H1 (cell line): ENCODE measurements around the gene ISOC2. TPM values are rescaled to one million over a fixed set of nuclear protein-coding genes. Genes with fewer than 3 reads are reported as not detected.

ENCODE experiments used
- CTCF ChIA-PET: fragments of 300-600 bp; sonication (Branson Sonifier 250); formaldehyde crosslinking; loops from one replicate; lab custom pipeline; 2021; ENCODE audit not compliant: partially characterized antibody; lab: Charles Lee
- POLR2A ChIA-PET: fragments of 300-600 bp; sonication (Branson Sonifier 250); formaldehyde crosslinking; loops from one replicate; lab custom pipeline; 2021; ENCODE audit warnings: inconsistent platforms; ENCODE audit not compliant: partially characterized antibody; lab: Charles Lee
- DNase-seq, 2 experiments: peaks; one replicate each; pipeline versions ENCODE4 v3.0.0 to v3.0.0-alpha.2; 2010 to 2022; ENCODE audit warnings: low spot score in 2 of 2, low read depth in 1 of 2, mixed read lengths in 1 of 2
- FAIRE-seq: peaks from 2 replicates; lab custom pipeline; 2011; peaks lifted over from hg19 to GRCh38; lab: Jason Lieb, UNC
- H2AFZ ChIP-seq: 2 replicates; pipeline ENCODE4 v1.8.1; 2012; ENCODE audit warnings: low read length, inconsistent platforms
- H2AK5ac ChIP-seq: 2 replicates; pipeline ENCODE4 v1.6.1; 2013; ENCODE audit warnings: low read depth, low read length
- H2BK120ac ChIP-seq: replicated peaks from 2 replicates; pipeline ENCODE3; 2013; ENCODE audit warnings: low read depth, low read length, inconsistent platforms
- H2BK12ac ChIP-seq: 2 replicates; pipeline ENCODE4 v1.6.1; 2013; ENCODE audit warnings: low read depth, low read length
- H2BK15ac ChIP-seq: 2 replicates; pipeline ENCODE4 v1.6.1; 2013; ENCODE audit warnings: low read length
- H2BK20ac ChIP-seq: 2 replicates; pipeline ENCODE4 v1.6.1; 2013; ENCODE audit warnings: low read length
- H2BK5ac ChIP-seq: 2 replicates; pipeline ENCODE4 v1.6.1; 2013; ENCODE audit warnings: low read depth, low read length
- H3K14ac ChIP-seq: 2 replicates; pipeline ENCODE4 v1.6.1; 2013; ENCODE audit warnings: inconsistent platforms; ENCODE audit not compliant: insufficient read length
- H3K18ac ChIP-seq: 2 replicates; pipeline ENCODE4 v1.6.1; 2013; ENCODE audit warnings: low read length; ENCODE audit errors: extremely low read depth
- H3K23ac ChIP-seq: 2 replicates; pipeline ENCODE4 v1.6.1; 2013; ENCODE audit warnings: inconsistent platforms; ENCODE audit not compliant: insufficient read length
- H3K23me2 ChIP-seq: 2 replicates; pipeline ENCODE4 v1.6.1; 2013; ENCODE audit warnings: low read depth, low read length
- H3K27ac ChIP-seq: 2 replicates; pipeline ENCODE4 v1.6.1; 2011; ENCODE audit warnings: low read depth, low read length, inconsistent platforms
- H3K27me3 ChIP-seq, 4 experiments: replicated peaks in 1 of 4; 1 replicate in 1 of 4; 2 replicates in 3 of 4; pipeline versions ENCODE4 v1.6.1 to v1.8.1; 2011 to 2013; ENCODE audit warnings: low read length in 3 of 4, mild to moderate bottlenecking in 3 of 4, inconsistent platforms in 2 of 4, mixed read lengths in 2 of 4, moderate library complexity in 1 of 4; ENCODE audit not compliant: control insufficient read depth in 3 of 4, insufficient read depth in 3 of 4; ENCODE audit errors: extremely low read depth in 1 of 4
- H3K36me3 ChIP-seq, 4 experiments: 2 replicates each; pipeline versions ENCODE4 v1.6.1 to v1.8.1; 2011 to 2013; ENCODE audit warnings: mild to moderate bottlenecking in 4 of 4, low read length in 3 of 4, moderate library complexity in 2 of 4, control low read depth in 1 of 4, inconsistent platforms in 1 of 4; ENCODE audit not compliant: insufficient read depth in 4 of 4, control insufficient read depth in 2 of 4
- H3K4ac ChIP-seq: replicated peaks from 2 replicates; pipeline ENCODE3; 2013; ENCODE audit warnings: low read length, low read depth, mixed read lengths, inconsistent platforms; ENCODE audit not compliant: insufficient read length
- H3K4me1 ChIP-seq, 4 experiments: replicated peaks in 1 of 4; 1 replicate in 1 of 4; 2 replicates in 3 of 4; pipeline versions ENCODE4 v1.6.1 to v1.8.1; 2011 to 2013; ENCODE audit warnings: low read length in 3 of 4, inconsistent platforms in 2 of 4, mixed read lengths in 1 of 4; ENCODE audit not compliant: insufficient read depth in 4 of 4, control insufficient read depth in 3 of 4
- H3K4me2 ChIP-seq, 2 experiments: 2 replicates each; pipeline versions ENCODE4 v1.6.1 to v1.8.1; 2011 to 2013; ENCODE audit warnings: low read depth in 2 of 2, low read length in 2 of 2, control low read depth in 1 of 2, inconsistent platforms in 1 of 2, mild to moderate bottlenecking in 1 of 2; ENCODE audit not compliant: insufficient read depth in 1 of 2
- H3K4me3 ChIP-seq, 4 experiments: fragments of 200-600, 300-600 bp in 1 of 4; sonication (generic), shearing (Covaris generic), sonication (Bioruptor Twin) in 1 of 4; 2 replicates each; pipeline versions ENCODE4 v1.5.1 to v1.8.1; 2011 to 2016; ENCODE audit warnings: low read length in 4 of 4, low read depth in 3 of 4, control low read depth in 2 of 4, inconsistent platforms in 2 of 4, mild to moderate bottlenecking in 2 of 4, mixed read lengths in 1 of 4, moderate library complexity in 1 of 4; ENCODE audit not compliant: insufficient read depth in 2 of 4; ENCODE audit errors: extremely low read depth in 1 of 4
- H3K56ac ChIP-seq: replicated peaks from 2 replicates; pipeline ENCODE3; 2013; ENCODE audit warnings: low read depth, mild to moderate bottlenecking, mixed read lengths, low read length, inconsistent platforms; ENCODE audit not compliant: insufficient read length
- H3K79me1 ChIP-seq: 2 replicates; pipeline ENCODE4 v1.6.1; 2013; ENCODE audit warnings: low read depth, low read length, control low read depth
- H3K79me2 ChIP-seq, 2 experiments: 2 replicates each; pipeline versions ENCODE4 v1.6.1 to v1.8.1; 2012 to 2013; ENCODE audit warnings: low read length in 2 of 2, mild to moderate bottlenecking in 2 of 2, inconsistent platforms in 1 of 2; ENCODE audit not compliant: insufficient read depth in 2 of 2, control insufficient read depth in 1 of 2
- H3K9ac ChIP-seq, 4 experiments: replicated peaks in 1 of 4; 1 replicate in 1 of 4; 2 replicates in 3 of 4; pipeline versions ENCODE4 v1.6.1 to v1.8.1; 2011 to 2013; ENCODE audit warnings: low read depth in 3 of 4, low read length in 3 of 4, control low read depth in 2 of 4, mild to moderate bottlenecking in 2 of 4, moderate library complexity in 2 of 4, inconsistent platforms in 1 of 4; ENCODE audit errors: extremely low read depth in 1 of 4
- H3K9me3 ChIP-seq, 2 experiments: 2 replicates each; pipeline versions ENCODE4 v1.6.1 to v1.8.1; 2012 to 2013; ENCODE audit warnings: mild to moderate bottlenecking in 2 of 2, moderate library complexity in 2 of 2, control low read depth in 1 of 2, inconsistent platforms in 1 of 2, low read depth in 1 of 2, low read length in 1 of 2, mixed read lengths in 1 of 2; ENCODE audit not compliant: insufficient read depth in 2 of 2
- H4K20me1 ChIP-seq, 2 experiments: replicated peaks in 1 of 2; 2 replicates each; pipeline versions ENCODE3 to v1.8.1; 2011 to 2013; ENCODE audit warnings: inconsistent platforms in 2 of 2, low read length in 2 of 2, mild to moderate bottlenecking in 1 of 2; ENCODE audit not compliant: insufficient read depth in 2 of 2, control insufficient read depth in 1 of 2
- H4K5ac ChIP-seq: 2 replicates; pipeline ENCODE4 v1.6.1; 2013; ENCODE audit warnings: low read length, low read depth, mixed read lengths, inconsistent platforms; ENCODE audit not compliant: insufficient read length
- H4K8ac ChIP-seq: 2 replicates; pipeline ENCODE4 v1.8.0; 2013; ENCODE audit warnings: mild to moderate bottlenecking, moderate library complexity, low read length, inconsistent platforms; ENCODE audit not compliant: insufficient read depth; ENCODE audit errors: extremely low read depth
- H4K91ac ChIP-seq: replicated peaks from 2 replicates; pipeline ENCODE3; 2013; ENCODE audit warnings: low read length, mixed read lengths, inconsistent platforms; ENCODE audit not compliant: insufficient read length
- WGBS, 2 experiments: shearing (Covaris generic) in 1 of 2; methylation state at CpG; one replicate each; pipeline versions ENCODE4 v1.1.6 to v1.1.7; 2013 to 2015; ENCODE audit warnings: low lambda C conversion rate in 2 of 2, mixed read lengths in 2 of 2, inconsistent platforms in 1 of 2, low coverage in 1 of 2, missing lambda C conversion rate in 1 of 2; ENCODE audit not compliant: insufficient replicate concordance in 2 of 2, insufficient coverage in 1 of 2, insufficient read length in 1 of 2; ENCODE audit errors: extremely low coverage in 1 of 2, missing lambda C conversion rate in 1 of 2; 5-methylcytosine and 5-hydroxymethylcytosine counted together
- polyA plus RNA-seq, 7 experiments: library from polyadenylated mRNA; depleted of rRNA in 3 of 7; stranded (reverse) in 5 of 7; unstranded in 2 of 7; fragments of >200 nt in 5 of 7; fragments of 200-250 nt in 2 of 7; gene quantifications; 1 replicate in 5 of 7; 2 replicates in 1 of 7; 4 replicates in 1 of 7; pipeline versions ENCODE4 v1.2.1 to v1.2.3, GENCODE V29; 2011 to 2013; ENCODE audit warnings: missing spikeins in 2 of 7, mixed read lengths in 2 of 7
- total RNA-seq: library from RNA; stranded (reverse); fragmentation: NEBNext Ultra II Directional; extraction: Animal tissue kit (Norgen Biotek cat#: 25700); gene quantifications from 2 replicates; pipeline ENCODE4 v1.2.1, GENCODE V29; 2021

ISOC2 gene
- total and polyA plus RNA-seq, 2 of the 8 experiments (the other 6 are each of a cell fraction or from before 2014, with no cell fraction given) = 96.9 to 152 TPM

- CTCF ChIA-PET = interaction anchor here (1.5 kb wide), 1 partner anchor 9 kb away, joined by 5 read pairs; no protein-coding TSS in a partner anchor
- Histone ChIP-seq H2BK20ac (no peak overlapping the region), H3K4me2 (no peak overlapping the region)
These were observed 5.1 kb downstream of the ISOC2 start for GRCh38 chr19:55456347-55456746.

More at GRCh38 chr19:55456347-55456746, 5.1 kb downstream of the ISOC2 start:
- Histone ChIP-seq H3K18ac (no peak overlapping the region), H4K20me1 (peaks cover 2 to 8% of the 10 kb centered on the region in 2 experiments), H3K27ac (no peak overlapping the region), H3K9ac (no peak overlapping the region), H2BK15ac (no peak overlapping the region), H3K4me1 (peaks cover 0 to 11% (median 4%) of the 10 kb centered on the region in 4 experiments; a peak in 5 of 7 replicates), H2AFZ (no peak overlapping the region), H4K91ac (no peak overlapping the region), H3K4me3 (no peak overlapping the region), H3K79me2 (peaks cover 0 to 13% of the 10 kb centered on the region in 2 experiments; a peak in 2 of 4 replicates), H3K14ac (no peak overlapping the region), H3K79me1 (peaks cover 13% of the 10 kb centered on the region), H3K36me3 (peaks cover 0 to 5% (median 0%) of the 10 kb centered on the region in 4 experiments; a peak in 2 of 8 replicates), H4K5ac (no peak overlapping the region), H2BK12ac (no peak overlapping the region), H4K8ac (no peak overlapping the region), H3K23ac (no peak overlapping the region), H3K4ac (no peak overlapping the region), H3K27me3 (peaks cover 4 to 11% (median 11%) of the 10 kb centered on the region in 4 experiments), H2BK5ac (no peak overlapping the region), H2BK120ac (no peak overlapping the region), H2AK5ac (no peak overlapping the region), H3K23me2 (peaks cover 6% of the 10 kb centered on the region; the same call in 1 of the 2 replicates), H3K56ac (no peak overlapping the region), H3K9me3 (no peaks in the 10 kb centered on the region)
- POLR2A ChIA-PET = interaction anchor here (0.7 kb wide), 1 partner anchor 24 kb away, joined by 3 read pairs; no protein-coding TSS in a partner anchor
- FAIRE-seq (no peak), DNase-seq (no peak)
- 88% methylated on average over 11 of the region's 14 CpGs; no CpG with 5 or more reads in 1 of the 2 experiments for WGBS, 2 experiments
